Small intestine (tissue), 16 donors: ENCODE results near the gene LYRM4. TPM values are rescaled to one million over a fixed set of nuclear protein-coding genes. Genes with fewer than 3 reads are reported as not detected.

Source experiments
- DNase-seq, 2 donors: peaks; one replicate each; pipeline versions ENCODE4 v3.0.0 to v3.0.0-alpha.2; 2013
- FAIRE-seq: peaks from 2 replicates; lab custom pipeline; 2012; peaks lifted over from hg19 to GRCh38; lab: Jason Lieb, UNC
- H3K27ac ChIP-seq, 3 donors: one replicate each; pipeline ENCODE4 v1.5.1; 2013; ENCODE audit warnings: low read length in 2 of 3, mild to moderate bottlenecking in 2 of 3, control low read depth in 1 of 3, inconsistent platforms in 1 of 3, low read depth in 1 of 3, moderate library complexity in 1 of 3
- H3K27me3 ChIP-seq, 3 donors: one replicate each; pipeline ENCODE4 v1.6.1; 2013; ENCODE audit warnings: low read length in 3 of 3, inconsistent platforms in 1 of 3; ENCODE audit not compliant: control insufficient read depth in 3 of 3, insufficient read depth in 3 of 3
- H3K36me3 ChIP-seq, 3 donors: one replicate each; pipeline ENCODE4 v1.6.1; 2013; ENCODE audit warnings: low read length in 3 of 3, inconsistent platforms in 1 of 3, low read depth in 1 of 3, mild to moderate bottlenecking in 1 of 3, moderate library complexity in 1 of 3; ENCODE audit not compliant: control insufficient read depth in 3 of 3, insufficient read depth in 2 of 3
- H3K4me1 ChIP-seq, 3 donors: one replicate each; pipeline ENCODE4 v1.6.1; 2013; ENCODE audit warnings: low read length in 2 of 3, inconsistent platforms in 1 of 3, low read depth in 1 of 3, mild to moderate bottlenecking in 1 of 3, moderate library complexity in 1 of 3; ENCODE audit not compliant: control insufficient read depth in 3 of 3, insufficient read depth in 2 of 3
- H3K4me3 ChIP-seq, 3 donors: one replicate each; pipeline ENCODE4 v1.5.1; 2013; ENCODE audit warnings: low read length in 3 of 3, control low read depth in 1 of 3, inconsistent platforms in 1 of 3, low read depth in 1 of 3, mild to moderate bottlenecking in 1 of 3, moderate library complexity in 1 of 3
- H3K9me3 ChIP-seq, 2 donors: one replicate each; pipeline ENCODE4 v1.6.1; 2013; ENCODE audit warnings: low read depth in 1 of 2, low read length in 1 of 2; ENCODE audit not compliant: control insufficient read depth in 2 of 2, insufficient read depth in 1 of 2
- whole genome bisulfite sequencing, 3 donors: extraction: QIAGEN DNeasy Blood & Tissue Kit; methylation state at CpG; one replicate each; pipeline ENCODE4 v1.1.7; 2013; 5-methylcytosine and 5-hydroxymethylcytosine counted together
- long read RNA-seq, 10 donors: transcript quantifications; one replicate each; lab custom pipeline, GENCODE V29; 2026
- polyA plus RNA-seq, 4 donors: library from polyadenylated mRNA; stranded (reverse) in 3 of 4; unstranded in 1 of 4; fragments of 200-250 nt in 3 of 4; fragments of 120-200 nt in 1 of 4; gene quantifications; one replicate each; pipeline versions ENCODE4 v1.2.1 to v1.2.3, GENCODE V29; 2013
- donor health status: healthy with polysubstance abuse.
- donor health status: control.
- donor health status: control.
- donor health status: Bipolar disorder and iron deficiency.
- donor health status: healthy.

LYRM4 gene
- 10 to 100 TPM in 2 of 4 donors, 1 to 10 TPM in 2; 6.5 to 20.5 (median 14.3) TPM for polyA plus RNA-seq
- long read RNA-seq, donor 1, full-length matches to known transcripts = 61 of 61 reads
- long read RNA-seq, donor 1, partial matches to known transcripts = 0 of 61 reads
- long read RNA-seq, donor 1, other reads (novel, unspliced or antisense) = 0 of 61 reads
- long read RNA-seq, donor 2, full-length matches to known transcripts = 16 of 16 reads
- long read RNA-seq, donor 2, partial matches to known transcripts = 0 of 16 reads
- long read RNA-seq, donor 2, other reads (novel, unspliced or antisense) = 0 of 16 reads
- long read RNA-seq, donor 3, full-length matches to known transcripts = 18 of 18 reads
- long read RNA-seq, donor 3, partial matches to known transcripts = 0 of 18 reads
- long read RNA-seq, donor 3, other reads (novel, unspliced or antisense) = 0 of 18 reads
- long read RNA-seq, donor 4 = 0 reads
- long read RNA-seq, donor 5, full-length matches to known transcripts = 6 of 6 reads
- long read RNA-seq, donor 5, partial matches to known transcripts = 0 of 6 reads
- long read RNA-seq, donor 5, other reads (novel, unspliced or antisense) = 0 of 6 reads
- long read RNA-seq, donor 6, full-length matches to known transcripts = 30 of 30 reads
- long read RNA-seq, donor 6, partial matches to known transcripts = 0 of 30 reads
- long read RNA-seq, donor 6, other reads (novel, unspliced or antisense) = 0 of 30 reads
- long read RNA-seq, donor 7, full-length matches to known transcripts = 60 of 60 reads
- long read RNA-seq, donor 7, partial matches to known transcripts = 0 of 60 reads
- long read RNA-seq, donor 7, other reads (novel, unspliced or antisense) = 0 of 60 reads
- long read RNA-seq, donor 8, full-length matches to known transcripts = 3 of 3 reads
- long read RNA-seq, donor 8, partial matches to known transcripts = 0 of 3 reads
- long read RNA-seq, donor 8, other reads (novel, unspliced or antisense) = 0 of 3 reads
- long read RNA-seq, donor 9, full-length matches to known transcripts = 6 of 6 reads
- long read RNA-seq, donor 9, partial matches to known transcripts = 0 of 6 reads
- long read RNA-seq, donor 9, other reads (novel, unspliced or antisense) = 0 of 6 reads
- long read RNA-seq, donor 10, full-length matches to known transcripts = 31 of 31 reads
- long read RNA-seq, donor 10, partial matches to known transcripts = 0 of 31 reads
- long read RNA-seq, donor 10, other reads (novel, unspliced or antisense) = 0 of 31 reads

DNA sequence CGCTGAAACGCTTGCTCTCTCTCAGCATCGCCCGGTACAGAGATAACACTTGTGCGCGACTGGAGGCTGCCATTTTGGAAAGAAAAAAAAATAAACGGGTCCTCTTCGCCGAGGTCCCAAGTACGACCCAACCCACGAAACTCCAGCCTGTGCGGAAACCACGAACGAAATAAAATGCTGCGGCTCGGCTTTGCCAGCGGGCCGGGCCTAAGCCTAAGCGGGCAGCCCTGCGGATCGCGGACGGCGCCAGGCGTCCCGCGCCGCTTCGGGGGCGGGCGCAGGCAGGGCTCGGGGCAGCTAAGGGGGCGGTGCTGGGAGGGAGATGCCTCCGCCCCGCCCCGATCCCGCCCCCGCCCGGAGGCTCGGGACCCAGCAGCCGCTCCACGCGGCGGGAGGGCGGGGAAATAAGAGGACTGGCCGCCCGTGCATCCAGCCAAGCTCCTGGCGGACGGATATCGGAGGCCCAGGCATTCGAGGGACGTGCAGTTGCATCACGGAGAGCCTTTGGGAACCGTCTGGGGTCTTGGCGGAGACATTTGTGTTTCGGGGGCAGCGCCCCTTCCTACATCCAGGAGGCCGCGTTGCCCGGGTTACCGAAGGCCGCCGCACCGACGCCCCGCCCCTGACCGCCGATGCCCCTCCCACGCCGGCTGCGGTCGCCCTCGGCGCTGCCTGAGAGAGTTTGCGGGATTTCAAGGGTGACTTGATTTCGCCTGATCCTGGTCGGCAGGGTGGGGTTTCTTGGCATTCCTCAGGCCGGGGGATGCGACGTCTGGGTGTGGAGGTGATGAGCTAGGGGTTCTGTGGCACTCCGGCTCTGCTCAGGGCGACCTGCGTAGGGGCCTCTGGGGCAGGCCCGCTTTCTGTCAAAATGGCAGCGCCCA is at the start of gene LYRM4, which contains the start of gene FARS2:
Gene LYRM4 (minus strand): TSS at position 290 of the 884 bp plus-strand sequence. CDS start 217 bp downstream, at position 73.
Gene FARS2 (plus strand): TSS at position 853 of the 884 bp plus-strand sequence.
- Histone ChIP-seq H3K9me3 (no peaks in the 10 kb centered on the region), H3K4me1 (peaks cover 0 to 6% (median 0%) of the 10 kb centered on the region in 3 donors), H3K4me3 (peak within 1 kb of the TSS; percentile 73 to 93 (median 76)), H3K27me3 (no peaks in the 10 kb centered on the region), H3K36me3 (peaks cover 0 to 5% (median 0%) of the 10 kb centered on the region in 3 donors), H3K27ac (peak within 1 kb of the TSS; percentile 93 to 100 (median 98))
- DNase-seq (peak; percentile 92 to 98), FAIRE-seq (no peak)
- WGBS, 3 donors = 0% methylated on average over 75 to 85 of the region's 85 CpGs

DNA sequence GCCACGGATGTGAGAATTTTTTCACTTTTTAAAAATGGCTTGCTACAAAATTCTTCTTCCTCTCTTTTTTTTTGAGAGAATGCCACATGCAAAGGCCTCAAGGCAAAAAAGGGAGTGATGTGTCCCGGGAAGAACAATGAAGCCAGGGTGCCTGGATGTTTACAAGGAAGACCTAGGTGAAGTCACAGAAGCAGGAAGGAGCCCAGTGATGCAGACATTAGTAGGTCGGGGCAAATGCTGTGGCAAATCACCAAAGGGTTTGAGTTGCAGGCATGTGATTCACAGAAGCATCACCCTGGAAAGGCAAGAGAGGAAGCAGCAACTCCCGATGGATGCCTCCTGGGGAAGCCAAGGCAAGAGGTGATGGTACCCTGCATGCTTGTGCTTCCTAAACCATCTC is 47.3 kb upstream of the LYRM4 start:
- Histone ChIP-seq H3K27ac (no peak overlapping the region), H3K9me3 (peaks cover 0 to 6% of the 10 kb centered on the region in 2 donors), H3K4me3 (no peak overlapping the region), H3K4me1 (peaks cover 0 to 15% (median 4%) of the 10 kb centered on the region in 3 donors), H3K27me3 (no peaks in the 10 kb centered on the region), H3K36me3 (peaks cover 0 to 4% (median 0%) of the 10 kb centered on the region in 3 donors)
- no peak for DNase-seq
- WGBS, 3 donors = 84 to 95% (median 88%) methylated on average over 4 of the region's 4 CpGs
- FAIRE-seq = no peak

DNA sequence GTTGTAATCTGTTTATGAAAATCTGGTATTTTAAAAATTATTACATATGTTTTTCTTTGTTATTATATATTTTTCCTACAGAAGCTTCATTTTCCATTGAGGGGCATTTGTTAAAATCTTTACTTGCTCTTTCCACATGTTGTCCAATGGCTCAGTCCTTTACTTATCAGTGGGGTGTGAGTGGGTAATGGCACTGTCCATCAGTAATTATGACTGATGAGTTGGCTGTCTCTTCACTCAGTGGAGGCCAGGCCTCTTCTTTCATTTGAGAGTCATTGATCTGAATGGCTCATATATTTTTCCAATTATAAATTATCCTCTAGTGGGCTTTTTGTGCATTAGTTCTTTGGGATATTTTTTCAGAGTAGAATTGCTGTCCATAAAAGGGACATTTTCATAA is 46.3 kb upstream of the LYRM4 start:
- Histone ChIP-seq H3K4me3 (no peak overlapping the region), H3K4me1 (peaks cover 0 to 17% (median 4%) of the 10 kb centered on the region in 3 donors), H3K27ac (no peak overlapping the region), H3K9me3 (peaks cover 0 to 6% of the 10 kb centered on the region in 2 donors), H3K27me3 (no peaks in the 10 kb centered on the region), H3K36me3 (peaks cover 0 to 4% (median 0%) of the 10 kb centered on the region in 3 donors)
- FAIRE-seq = no peak
- no peak for DNase-seq

GRCh38 chr6:5305968-5306626 is 45.3 kb upstream of the LYRM4 start:
- peaks cover 0 to 4% (median 0%) of the 10 kb centered on the region in 3 donors for H3K36me3 ChIP-seq
- H3K9me3 ChIP-seq = peaks cover 0 to 6% of the 10 kb centered on the region in 2 donors
- no peak for FAIRE-seq
- H3K4me1 ChIP-seq = peaks cover 0 to 17% (median 4%) of the 10 kb centered on the region in 3 donors
- no peaks in the 10 kb centered on the region for H3K27me3 ChIP-seq
- 49 to 56% (median 49%) methylated on average over 5 of the region's 5 CpGs for WGBS, 3 donors
- peak overlapping the region in 1 of 3 donors; percentile 36 for H3K27ac ChIP-seq
- peak; percentile 35 to 50 for DNase-seq
- no peak overlapping the region for H3K4me3 ChIP-seq

- H3K27ac ChIP-seq = no peak overlapping the region
- peaks cover 0 to 17% (median 4%) of the 10 kb centered on the region in 3 donors for H3K4me1 ChIP-seq
- no peaks in the 10 kb centered on the region for H3K27me3 ChIP-seq
- 91 to 93% (median 92%) methylated on average over 8 of the region's 8 CpGs for WGBS, 3 donors
- DNase-seq = no peak
- H3K9me3 ChIP-seq = peaks cover 0 to 4% of the 10 kb centered on the region in 2 donors
- no peak for FAIRE-seq
- H3K36me3 ChIP-seq = peaks cover 0 to 4% (median 0%) of the 10 kb centered on the region in 3 donors
- H3K4me3 ChIP-seq = no peak overlapping the region
Observed at GRCh38 chr6:5303682-5304081, 42.9 kb upstream of the LYRM4 start.

- Histone ChIP-seq H3K4me1 (peaks cover 0 to 19% (median 4%) of the 10 kb centered on the region in 3 donors), H3K9me3 (peaks cover 0 to 2% of the 10 kb centered on the region in 2 donors), H3K27me3 (no peaks in the 10 kb centered on the region), H3K27ac (no peak overlapping the region), H3K36me3 (peaks cover 0 to 1% (median 0%) of the 10 kb centered on the region in 3 donors), H3K4me3 (no peak overlapping the region)
- FAIRE-seq = no peak
- peak; percentile 76 to 78 for DNase-seq
- 34 to 59% (median 45%) methylated on average over 9 to 10 of the region's 10 CpGs for WGBS, 3 donors
Observed at GRCh38 chr6:5302995-5303622, 42.4 kb upstream of the LYRM4 start.
